Heart left ventricle (tissue), 16 donors: ENCODE measurements around the gene SLC49A3. TPM values are rescaled to one million over a fixed set of nuclear protein-coding genes. Genes with fewer than 3 reads are reported as not detected.

ENCODE experiments used
- ATAC-seq, 4 donors: fragments of 200-7000 bp; cut with Tn5 transposase; one replicate each; pipeline ENCODE4 v1.9.1; 2020 to 2022; ENCODE audit warnings: moderate library complexity in 4 of 4, mild to moderate bottlenecking in 3 of 4, moderate number of reproducible peaks in 1 of 4
- DNase-seq, 5 donors: peaks; one replicate each; pipeline ENCODE4 v3.0.0-alpha.2; 2020
- H3K27ac ChIP-seq, 12 donors: fragments of 200-600 bp; sonication (generic) in 4 of 12; one replicate each; pipeline versions ENCODE4 v1.5.0 to v1.8.0; 2016 to 2022; ENCODE audit warnings: mild to moderate bottlenecking in 2 of 12
- H3K27me3 ChIP-seq, 9 donors: fragments of 200-600 bp; sonication (generic) in 2 of 9; one replicate each; pipeline versions ENCODE4 v1.5.1 to v1.8.0; 2016 to 2022; ENCODE audit warnings: mild to moderate bottlenecking in 3 of 9
- H3K36me3 ChIP-seq, 9 donors: fragments of 200-600 bp; sonication (generic) in 2 of 9; one replicate each; pipeline versions ENCODE4 v1.5.0 to v1.8.0; 2018 to 2022; ENCODE audit warnings: mild to moderate bottlenecking in 2 of 9
- H3K4me1 ChIP-seq, 12 donors: fragments of 200-600 bp; sonication (generic) in 4 of 12; one replicate each; pipeline versions ENCODE4 v1.5.0 to v1.8.0; 2016 to 2022; ENCODE audit warnings: mild to moderate bottlenecking in 3 of 12
- H3K4me3 ChIP-seq, 12 donors: fragments of 200-600 bp; sonication (generic) in 4 of 12; one replicate each; pipeline versions ENCODE4 v1.5.0 to v1.8.0; 2017 to 2022; ENCODE audit warnings: mild to moderate bottlenecking in 9 of 12, moderate library complexity in 4 of 12
- H3K9me3 ChIP-seq, 12 donors: fragments of 200-600 bp; sonication (generic) in 4 of 12; one replicate each; pipeline versions ENCODE4 v1.5.0 to v1.8.0; 2016 to 2022; ENCODE audit warnings: mild to moderate bottlenecking in 1 of 12
- POLR2A ChIP-seq, 2 donors: fragments of 450-650 bp; IDR thresholded peaks; one replicate each; pipeline ENCODE4 v1.6.1; 2017; ENCODE audit warnings: antibody characterized with exemption in 2 of 2, mild to moderate bottlenecking in 2 of 2, moderate library complexity in 2 of 2
- WGBS, 4 donors: extraction: QIAGEN DNeasy Blood & Tissue Kit in 2 of 4; methylation state at CpG; one replicate each; pipeline versions ENCODE4 v1.1.5 to v1.1.7; 2013 to 2018; 5-methylcytosine and 5-hydroxymethylcytosine counted together
- intact Hi-C, 10 donors: fragments of 100-400 bp; cut with DNase I; formaldehyde crosslinking; loops; one replicate each; pipeline versions ENCODE4 v1.11.1 to v1.14.2; 2022
- polyA plus RNA-seq, 2 donors: library from polyadenylated mRNA; stranded (reverse); fragments of 200-250 nt; gene quantifications; one replicate each; pipeline ENCODE4 v1.2.3, GENCODE V29; 2013
- total RNA-seq, 9 donors: library from RNA; depleted of rRNA in 2 of 9; stranded (reverse); fragments of >200 nt in 2 of 9; fragmentation: NEBNext Ultra II Directional in 3 of 9; extraction: Animal tissue kit (Norgen Biotek cat#: 25700) in 3 of 9; gene quantifications; one replicate each; pipeline versions ENCODE4 v1.1.0 to v1.2.4, GENCODE V29; 2016 to 2023
- TF ChIP-seq, protein P1 (sequence below), 12 donors: fragments of 200-600 bp; sonication (generic) in 4 of 12; IDR thresholded peaks; one replicate each; pipeline versions ENCODE4 v1.5.0 to v1.8.0; 2018 to 2022; ENCODE audit warnings: antibody characterized with exemption in 12 of 12, mild to moderate bottlenecking in 5 of 12
- donor health status: ischemic (EF 13 %, LVEDD 7.1; RV severe dilation, severe dysfunction).
- donor health status: healthy with polysubstance abuse.
- donor health status: DM: no; HTN: yes; CAD: no.
- donor health status: DM: no; HTN: no; CAD: no.
- donor health status: ischemic (EF 25% LVEDD 6.9; RV normal size, moderate dysfunction).
- donor health status: ischemic (EF 25% LVEDD 5.7; RV mildly dilated, moderate dysfunction).
- donor health status: healthy.
- donor health status: DM: yes; HTN: yes; CAD: no.
- donor health status: ischemic (EF 35%, LVEDD 5.7; RV mildly dilated, moderate dysfunction).
- donor health status: nonischemic (EF 11% LVEDD 7.7; RV severe dilation, severe dysfunction).
- donor health status: DM: yes; HTN: yes; CAD: no.
- donor health status: PGD.
- donor health status: ischemic (EF 29% LVEDD 5.4; RV normal size, mild dysfunction).
- donor health status: nonischemic (EF 23%, LVEDD 6.1; RV moderate dilation, normal function).

The SLC49A3 gene
- total and polyA plus RNA-seq, 11 donors: 5.2 to 20.5 (median 8.9) TPM

DNA sequence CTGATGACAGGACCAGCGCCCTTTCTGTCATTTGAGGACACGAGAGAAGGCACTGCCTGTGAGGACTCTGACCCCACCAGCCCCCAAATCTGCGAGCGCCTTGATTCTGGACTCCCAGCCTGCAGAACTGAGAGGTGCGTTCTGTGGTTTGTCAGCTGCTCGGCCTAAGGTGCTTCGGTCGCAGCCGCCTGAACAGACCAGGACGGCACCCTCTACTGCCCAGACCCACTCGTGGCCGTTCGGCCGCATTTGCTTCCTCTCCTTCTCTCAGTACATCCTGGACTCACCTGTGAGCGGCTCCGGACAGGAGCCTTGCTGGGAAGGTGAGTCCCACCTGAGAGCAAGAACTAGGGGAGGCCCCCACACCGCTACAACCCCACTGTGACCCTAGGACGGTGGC lies 25.1 kb upstream of the SLC49A3 start:
- no peaks in the 10 kb centered on the region for H3K27me3 ChIP-seq
- H3K27ac ChIP-seq: no peak overlapping the region
- DNase-seq (peak in 1 of 5 donors; percentile 5), ATAC-seq (peak in 1 of 4 donors; percentile 8)
- no peaks in the 10 kb centered on the region for H3K9me3 ChIP-seq
- intact Hi-C loops: no loop called here
- WGBS, 4 donors: 90 to 92% (median 91%) methylated on average over 14 to 18 of the region's 18 CpGs
- H3K4me1 ChIP-seq: peaks cover 0 to 23% (median 7%) of the 10 kb centered on the region in 12 donors
- no peak overlapping the region for H3K4me3 ChIP-seq
- H3K36me3 ChIP-seq: peaks cover 0 to 12% (median 0%) of the 10 kb centered on the region in 9 donors
- TF ChIP-seq, protein P1, sequence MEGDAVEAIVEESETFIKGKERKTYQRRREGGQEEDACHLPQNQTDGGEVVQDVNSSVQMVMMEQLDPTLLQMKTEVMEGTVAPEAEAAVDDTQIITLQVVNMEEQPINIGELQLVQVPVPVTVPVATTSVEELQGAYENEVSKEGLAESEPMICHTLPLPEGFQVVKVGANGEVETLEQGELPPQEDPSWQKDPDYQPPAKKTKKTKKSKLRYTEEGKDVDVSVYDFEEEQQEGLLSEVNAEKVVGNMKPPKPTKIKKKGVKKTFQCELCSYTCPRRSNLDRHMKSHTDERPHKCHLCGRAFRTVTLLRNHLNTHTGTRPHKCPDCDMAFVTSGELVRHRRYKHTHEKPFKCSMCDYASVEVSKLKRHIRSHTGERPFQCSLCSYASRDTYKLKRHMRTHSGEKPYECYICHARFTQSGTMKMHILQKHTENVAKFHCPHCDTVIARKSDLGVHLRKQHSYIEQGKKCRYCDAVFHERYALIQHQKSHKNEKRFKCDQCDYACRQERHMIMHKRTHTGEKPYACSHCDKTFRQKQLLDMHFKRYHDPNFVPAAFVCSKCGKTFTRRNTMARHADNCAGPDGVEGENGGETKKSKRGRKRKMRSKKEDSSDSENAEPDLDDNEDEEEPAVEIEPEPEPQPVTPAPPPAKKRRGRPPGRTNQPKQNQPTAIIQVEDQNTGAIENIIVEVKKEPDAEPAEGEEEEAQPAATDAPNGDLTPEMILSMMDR (IDR thresholded peaks at IDR 0.05): no peak
- TF ChIP-seq POLR2A (IDR thresholded peaks at IDR 0.05): no peak

DNA sequence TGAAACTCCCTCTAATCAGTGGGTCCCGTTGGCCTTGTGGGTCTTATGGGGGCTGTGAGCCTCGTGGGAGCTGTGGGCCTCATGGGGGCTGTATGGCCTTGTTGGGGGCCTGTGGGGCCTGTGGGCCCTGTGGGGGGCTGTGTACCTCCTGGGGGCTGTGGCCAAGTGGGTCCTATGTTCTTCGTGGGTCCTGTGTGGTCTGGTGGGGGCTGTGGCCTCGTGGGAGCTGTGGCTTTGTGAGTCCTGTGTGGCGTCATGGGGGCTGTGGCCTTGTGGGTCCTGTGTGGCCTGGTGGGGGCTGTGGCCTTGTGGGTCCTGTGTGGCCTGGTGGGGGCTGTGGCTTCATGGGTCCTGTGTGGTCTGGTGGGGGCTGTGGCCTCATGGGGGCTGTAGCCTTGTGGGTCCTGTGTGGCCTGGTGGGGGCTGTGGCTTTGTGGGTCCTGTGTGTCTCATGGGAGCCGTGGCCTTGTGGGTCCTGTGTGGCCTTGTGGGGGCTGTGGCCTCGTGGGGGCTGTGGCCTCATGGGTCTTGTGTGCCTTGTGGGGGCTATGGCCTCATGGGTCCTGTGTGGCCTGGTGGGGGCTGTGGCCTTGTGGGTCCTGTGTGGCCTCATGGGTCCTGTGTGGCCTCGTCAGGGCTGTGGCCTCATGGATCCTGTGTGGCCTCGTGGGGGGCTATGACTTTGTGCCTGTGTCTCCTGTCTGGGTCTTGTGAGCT lies 24.1 kb upstream of the SLC49A3 start:
- H3K27ac ChIP-seq: no peak overlapping the region
- peaks cover 0 to 12% (median 0%) of the 10 kb centered on the region in 9 donors for H3K36me3 ChIP-seq
- intact Hi-C loops: no loop called here
- TF ChIP-seq, protein P1 (IDR thresholded peaks at IDR 0.05): no peak
- no peak for TF ChIP-seq POLR2A (IDR thresholded peaks at IDR 0.05)
- no peaks in the 10 kb centered on the region for H3K9me3 ChIP-seq
- peaks cover 0 to 29% (median 14%) of the 10 kb centered on the region in 12 donors for H3K4me1 ChIP-seq
- H3K4me3 ChIP-seq: no peak overlapping the region
- WGBS, 4 donors: 84 to 98% (median 91%) methylated on average over 9 of the region's 9 CpGs
- DNase-seq: peak in 1 of 5 donors; percentile 12
- no peaks in the 10 kb centered on the region for H3K27me3 ChIP-seq
- ATAC-seq: no peak

DNA sequence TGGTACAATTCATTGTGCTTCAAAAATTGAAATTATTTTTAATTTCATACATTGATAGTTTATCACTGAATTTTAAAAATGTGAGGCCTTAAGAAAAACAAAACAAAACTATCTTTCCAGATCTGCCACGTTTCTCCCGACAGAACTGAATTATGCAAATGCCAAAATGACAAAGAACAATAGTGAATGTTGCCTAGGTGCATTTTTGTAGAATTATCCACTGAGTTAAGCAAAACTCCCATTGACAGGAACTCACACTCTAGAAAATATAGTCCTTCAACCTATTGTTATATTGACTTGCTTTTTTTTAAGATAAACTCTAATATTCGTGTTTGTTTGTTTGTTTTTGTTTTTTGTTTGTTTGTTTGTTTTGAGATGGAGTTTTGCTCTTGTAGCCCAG lies 23.1 kb upstream of the SLC49A3 start:
- TF ChIP-seq, protein P1 (IDR thresholded peaks at IDR 0.05): no peak
- TF ChIP-seq POLR2A (IDR thresholded peaks at IDR 0.05): no peak
- no peak for ATAC-seq
- WGBS, 4 donors: 59 to 71% (median 62%) methylated on average over 3 of the region's 3 CpGs

DNA sequence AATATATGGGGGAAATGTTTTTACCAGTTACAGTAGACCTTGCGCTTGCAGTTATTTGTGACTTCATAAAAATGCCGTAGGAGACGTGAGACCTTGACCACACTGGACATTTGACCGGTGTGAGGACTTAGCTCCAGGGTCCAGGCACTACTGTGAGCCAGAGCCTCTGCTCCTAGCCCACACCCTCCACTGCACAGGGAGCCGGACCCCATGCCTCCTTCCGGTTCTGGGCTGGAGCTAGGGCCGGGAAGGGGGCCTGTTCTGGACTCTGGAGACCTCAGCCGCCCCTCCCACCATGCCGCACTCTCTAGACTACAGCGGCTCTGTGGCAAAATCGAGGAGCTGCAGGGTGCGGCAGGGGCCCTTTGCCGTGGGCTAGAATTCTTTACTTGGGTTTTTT lies 22.0 kb upstream of the SLC49A3 start:
- Histone ChIP-seq H3K27ac (no peak overlapping the region), H3K27me3 (no peaks in the 10 kb centered on the region), H3K4me1 (peaks cover 5 to 34% (median 17%) of the 10 kb centered on the region in 12 donors), H3K36me3 (peaks cover 0 to 12% (median 0%) of the 10 kb centered on the region in 9 donors), H3K4me3 (no peak overlapping the region), H3K9me3 (no peaks in the 10 kb centered on the region)
- intact Hi-C loops: no loop called here
- no peak for TF ChIP-seq POLR2A (IDR thresholded peaks at IDR 0.05)
- TF ChIP-seq, protein P1 (IDR thresholded peaks at IDR 0.05): no peak
- no peak for DNase-seq
- no peak for ATAC-seq
- WGBS, 4 donors: 86 to 91% (median 87%) methylated on average over 13 of the region's 13 CpGs

More for the DNA sequence above, 23.1 kb upstream of the SLC49A3 start:
- intact Hi-C loops: no loop called here
- Histone ChIP-seq H3K9me3 (no peaks in the 10 kb centered on the region), H3K27me3 (no peaks in the 10 kb centered on the region), H3K27ac (no peak overlapping the region), H3K4me3 (no peak overlapping the region), H3K4me1 (peaks cover 2 to 26% (median 14%) of the 10 kb centered on the region in 12 donors), H3K36me3 (peaks cover 0 to 12% (median 0%) of the 10 kb centered on the region in 9 donors)
- no peak for DNase-seq
